SU-DHL-6 (cell line): ENCODE data around the gene LRRC40.

Source experiments
- CTCF ChIP-seq: fragments of 200-600 bp; sonication (generic); IDR thresholded peaks from one replicate; pipeline ENCODE4 v1.5.1; 2017; ENCODE audit warnings: antibody characterized with exemption, mild to moderate bottlenecking, low read length, moderate library complexity; ENCODE audit not compliant: insufficient read depth, poor library complexity, severe bottlenecking
- EZH2phosphoT487 ChIP-seq: fragments of 200-600 bp; sonication (generic), shearing (Covaris generic); conservative IDR thresholded peaks from 2 replicates; pipeline ENCODE4 v1.6.1; 2018; ENCODE audit warnings: mild to moderate bottlenecking, antibody characterized with exemption, low read length, moderate library complexity, mixed read lengths

DNA sequence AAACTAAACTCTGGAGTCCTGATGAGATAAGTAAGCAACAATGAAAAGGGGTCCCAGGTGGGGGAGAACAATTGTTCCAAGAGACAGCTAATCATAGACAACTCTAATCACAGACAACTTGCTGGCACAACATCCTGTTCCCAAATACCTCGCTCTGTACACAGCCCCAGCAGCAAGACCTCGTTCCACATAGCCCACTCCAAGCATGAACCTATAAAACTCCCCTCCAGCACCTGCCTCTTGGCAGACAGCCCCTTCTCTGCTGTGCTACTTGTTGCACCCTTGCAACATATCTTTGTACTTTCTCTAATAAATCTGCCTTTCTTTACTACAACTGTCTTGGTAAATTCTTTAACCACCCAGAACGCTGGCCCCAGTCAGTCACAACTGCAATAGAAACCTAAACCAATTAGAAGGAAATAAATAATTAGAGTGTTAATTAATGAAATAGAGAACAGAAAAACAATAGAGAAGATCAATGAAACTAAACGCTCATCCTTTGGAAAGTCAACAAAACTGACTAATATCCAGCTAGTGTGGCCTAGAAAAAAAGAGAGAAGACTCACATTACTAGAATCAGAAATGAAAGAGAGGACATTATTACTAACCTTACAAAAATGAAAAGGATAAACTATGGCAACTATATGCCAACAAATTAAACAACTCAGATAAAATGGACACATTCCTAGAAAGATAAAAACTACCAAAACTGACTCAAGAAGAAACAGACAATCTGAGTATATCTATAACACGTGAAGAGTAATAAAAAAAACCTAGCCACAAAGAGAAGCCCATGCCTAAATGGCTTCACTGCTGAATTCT is 36.1 kb downstream of the LRRC40 start:
- TF ChIP-seq CTCF (no peak), EZH2phosphoT487 (no peak)
